OCI-LY7 (cell line): ENCODE data around the gene RARG. TPM values are rescaled to one million over a fixed set of nuclear protein-coding genes. Genes with fewer than 3 reads are reported as not detected.

ENCODE experiments used
- BruUV-seq: library from RNA; stranded (reverse); fragments of 400-500 nt; replicated peaks from 2 replicates; lab custom pipeline; 2021; lab: Mats Ljungman, UMichigan
- CTCF ChIA-PET: fragments of 300-600 bp; sonication (Branson Sonifier 250); formaldehyde crosslinking; loops from one replicate; lab custom pipeline; 2022; ENCODE audit warnings: antibody characterized with exemption; ENCODE audit not compliant: unreplicated experiment; lab: Charles Lee
- POLR2A ChIA-PET: fragments of 300-600 bp; sonication (Branson Sonifier 250); formaldehyde crosslinking; loops from one replicate; lab custom pipeline; 2022; ENCODE audit warnings: antibody characterized with exemption; lab: Charles Lee
- DNase-seq: peaks from one replicate; pipeline ENCODE4 v3.0.0-alpha.2; 2015; ENCODE audit warnings: low spot score
- H2AFZ ChIP-seq: fragments of 200-600 bp; sonication (generic), shearing (Covaris generic); 2 replicates; pipeline ENCODE4 v1.6.1; 2014; ENCODE audit warnings: mild to moderate bottlenecking, antibody characterized with exemption, low read length, moderate library complexity
- H3K27ac ChIP-seq: fragments of 200-600 bp; sonication (generic); 2 replicates; pipeline ENCODE4 v1.5.1; 2014; ENCODE audit warnings: mixed run types, low read depth, mild to moderate bottlenecking, moderate library complexity, low read length, inconsistent platforms; ENCODE audit not compliant: poor library complexity, severe bottlenecking
- H3K36me3 ChIP-seq: fragments of 200-600 bp; sonication (generic); 2 replicates; pipeline ENCODE4 v1.6.1; 2014; ENCODE audit warnings: mild to moderate bottlenecking, antibody characterized with exemption, low read length, moderate library complexity, mixed read lengths; ENCODE audit not compliant: insufficient read depth
- H3K4me1 ChIP-seq: fragments of 200-600 bp; sonication (generic); 2 replicates; pipeline ENCODE4 v1.5.1; 2014; ENCODE audit warnings: mild to moderate bottlenecking, low read length; ENCODE audit not compliant: insufficient read depth, poor library complexity, severe bottlenecking
- H3K4me2 ChIP-seq: fragments of 200-600 bp; sonication (generic); 2 replicates; pipeline ENCODE4 v1.6.1; 2014; ENCODE audit warnings: mild to moderate bottlenecking, low read length
- H3K4me3 ChIP-seq: fragments of 200-600 bp; sonication (generic); 2 replicates; pipeline ENCODE4 v1.5.1; 2014; ENCODE audit warnings: mild to moderate bottlenecking, low read depth, low read length; ENCODE audit not compliant: poor library complexity, severe bottlenecking
- H3K79me2 ChIP-seq: fragments of 200-600 bp; sonication (generic); 2 replicates; pipeline ENCODE4 v1.6.1; 2016; ENCODE audit warnings: low read depth, mild to moderate bottlenecking, low read length, moderate library complexity, mixed read lengths; ENCODE audit not compliant: insufficient read depth
- H3K9me2 ChIP-seq: fragments of 200-600 bp; sonication (generic); 2 replicates; pipeline ENCODE4 v1.6.1; 2016; ENCODE audit warnings: mild to moderate bottlenecking, low read length, mixed read lengths; ENCODE audit not compliant: insufficient read depth
- H3K9me3 ChIP-seq: fragments of 200-600 bp; sonication (generic); 2 replicates; pipeline ENCODE4 v1.6.1; 2014; ENCODE audit warnings: mild to moderate bottlenecking, mixed run types, low read length, mixed read lengths
- H4K20me1 ChIP-seq: fragments of 200-600 bp; sonication (generic); 2 replicates; pipeline ENCODE4 v1.6.1; 2014; ENCODE audit warnings: mild to moderate bottlenecking, antibody characterized with exemption, low read length, moderate library complexity, mixed read lengths; ENCODE audit not compliant: insufficient read depth
- CTCF ChIP-seq: fragments of 200-600 bp; sonication (generic); conservative IDR thresholded peaks from 2 replicates; pipeline ENCODE4 v1.5.1; 2014; ENCODE audit warnings: mild to moderate bottlenecking, antibody characterized with exemption, low read length, moderate library complexity, mixed read lengths
- EZH2phosphoT487 ChIP-seq: fragments of 200-600 bp; sonication (generic); IDR thresholded peaks from 2 replicates; pipeline ENCODE4 v1.6.1; 2018; ENCODE audit warnings: low read depth, borderline replicate concordance, mild to moderate bottlenecking, mixed run types, antibody characterized with exemption, low read length, moderate library complexity, mixed read lengths
- intact Hi-C: fragments of 100-400 bp; cut with micrococcal nuclease; formaldehyde crosslinking; loops from one replicate; pipeline ENCODE4 v1.10.0; 2022; ENCODE audit not compliant: unreplicated experiment
- total RNA-seq, 2 experiments: library from RNA; depleted of rRNA in 1 of 2; stranded (reverse); fragments of >200 nt in 1 of 2; shearing (Covaris generic) in 1 of 2; gene quantifications; 2 replicates each; pipeline ENCODE4 v1.2.3, GENCODE V29; 2014 to 2022

Gene RARG
- total RNA-seq, 2 experiments from 2014 or later = 7.0 to 8.4 TPM

- Histone ChIP-seq H4K20me1 (no peaks in the 10 kb centered on the region), H3K27ac (no peak overlapping the region), H3K4me1 (peaks cover 12% of the 10 kb centered on the region), H3K4me3 (no peak overlapping the region), H3K9me2 (no peaks in the 10 kb centered on the region), H3K9me3 (no peaks in the 10 kb centered on the region), H3K36me3 (no peaks in the 10 kb centered on the region), H3K79me2 (no peaks in the 10 kb centered on the region), H2AFZ (no peak overlapping the region), H3K4me2 (no peak overlapping the region)
- no peak for TF ChIP-seq CTCF
- TF ChIP-seq EZH2phosphoT487 = no peak
- DNase-seq = no peak
- ChIA-PET CTCF (no interaction called here), POLR2A (no interaction called here)
- intact Hi-C loops = no loop called here
- no TSS peak for BruUV-seq
These were observed 1.7 kb downstream of the RARG start for GRCh38 chr12:53230108-53230845.

- Histone ChIP-seq H3K4me2 (no peak overlapping the region), H3K36me3 (no peaks in the 10 kb centered on the region), H3K4me1 (peaks cover 12% of the 10 kb centered on the region), H3K27ac (no peak overlapping the region), H3K9me3 (no peaks in the 10 kb centered on the region), H3K4me3 (no peak overlapping the region), H3K9me2 (no peaks in the 10 kb centered on the region), H3K79me2 (no peaks in the 10 kb centered on the region), H4K20me1 (no peaks in the 10 kb centered on the region), H2AFZ (no peak overlapping the region)
- ChIA-PET CTCF (no interaction called here), POLR2A (interaction anchor here (0.5 kb wide), 1 partner anchor 9 kb away, joined by 3 read pairs; no protein-coding TSS in a partner anchor)
- no peak for DNase-seq
- no TSS peak for BruUV-seq
- no peak for TF ChIP-seq EZH2phosphoT487
- no peak for TF ChIP-seq CTCF
- intact Hi-C loops = no loop called here
These were observed 2.6 kb downstream of the RARG start for GRCh38 chr12:53229454-53229853.

GRCh38 chr12:53227836-53228235 lies 4.2 kb downstream of the RARG start:
- no peaks in the 10 kb centered on the region for H3K9me3 ChIP-seq
- no peak for DNase-seq
- no peak overlapping the region for H3K27ac ChIP-seq
- intact Hi-C loops = no loop called here
- POLR2A ChIA-PET = no interaction called here
- H4K20me1 ChIP-seq = no peaks in the 10 kb centered on the region
- H3K9me2 ChIP-seq = no peaks in the 10 kb centered on the region
- H3K4me2 ChIP-seq = no peak overlapping the region
- no peaks in the 10 kb centered on the region for H3K36me3 ChIP-seq
- H3K79me2 ChIP-seq = no peaks in the 10 kb centered on the region
- no TSS peak for BruUV-seq
- H3K4me1 ChIP-seq = peaks cover 27% of the 10 kb centered on the region
- no peak overlapping the region for H2AFZ ChIP-seq
- CTCF ChIA-PET = interaction anchor here (0.7 kb wide), 1 partner anchor 24 kb away, joined by 3 read pairs; no protein-coding TSS in a partner anchor
- no peak overlapping the region for H3K4me3 ChIP-seq
- TF ChIP-seq CTCF (no peak), EZH2phosphoT487 (no peak)
